Natural killer cell (primary cell): ENCODE results near the gene OR2C1. TPM values are rescaled to one million over a fixed set of nuclear protein-coding genes. Genes with fewer than 3 reads are reported as not detected.

Experiments used
- ATAC-seq, 3 donors: fragments of 150-1000 bp in 2 of 3; fragments of 200-7000 bp in 1 of 3; cut with Tn5 transposase; 1 replicate in 1 of 3; 2 replicates in 2 of 3; pipeline ENCODE4 v1.10.0; 2021; ENCODE audit warnings: mild to moderate bottlenecking in 2 of 3, moderate library complexity in 2 of 3
- DNase-seq, 2 donors: peaks; one replicate each; pipeline versions ENCODE4 v3.0.0 to v3.0.0-alpha.2; 2013 to 2021; ENCODE audit warnings: mixed read lengths in 1 of 2
- H3K27ac ChIP-seq: one replicate; pipeline ENCODE4 v1.5.1; 2013; ENCODE audit warnings: mild to moderate bottlenecking, low read length
- H3K27me3 ChIP-seq: one replicate; pipeline ENCODE4 v1.6.1; 2013; ENCODE audit warnings: low read length; ENCODE audit not compliant: control insufficient read depth, insufficient read depth
- H3K36me3 ChIP-seq: one replicate; pipeline ENCODE4 v1.6.1; 2013; ENCODE audit warnings: low read length; ENCODE audit not compliant: control insufficient read depth, insufficient read depth
- H3K4me1 ChIP-seq: one replicate; pipeline ENCODE4 v1.6.1; 2013; ENCODE audit warnings: low read length; ENCODE audit not compliant: control insufficient read depth, insufficient read depth
- H3K4me3 ChIP-seq: one replicate; pipeline ENCODE4 v1.5.1; 2013; ENCODE audit warnings: low read length
- H3K9me3 ChIP-seq: one replicate; pipeline ENCODE4 v1.6.1; 2013; ENCODE audit warnings: low read length; ENCODE audit not compliant: control insufficient read depth, insufficient read depth
- H3K27ac Mint-ChIP-seq, 2 donors: one replicate each; pipeline ENCODE4 v1.8.0; 2022; ENCODE audit warnings: mild to moderate bottlenecking in 2 of 2, mixed read lengths in 2 of 2, moderate library complexity in 1 of 2
- H3K27me3 Mint-ChIP-seq, 2 donors: one replicate each; pipeline ENCODE4 v1.8.0; 2022; ENCODE audit warnings: low read depth in 2 of 2, mixed read lengths in 2 of 2
- H3K36me3 Mint-ChIP-seq: one replicate; pipeline ENCODE4 v1.8.0; 2022; ENCODE audit warnings: mixed read lengths
- H3K4me1 Mint-ChIP-seq, 2 donors: one replicate each; pipeline ENCODE4 v1.8.0; 2022; ENCODE audit warnings: mixed read lengths in 2 of 2
- H3K4me3 Mint-ChIP-seq: one replicate; pipeline ENCODE4 v1.8.0; 2022; ENCODE audit warnings: mild to moderate bottlenecking, moderate library complexity, mixed read lengths
- H3K9me3 Mint-ChIP-seq, 2 donors: one replicate each; pipeline ENCODE4 v1.8.0; 2022; ENCODE audit warnings: mixed read lengths in 2 of 2
- CTCF ChIP-seq: fragments of 200-600 bp; IDR thresholded peaks from one replicate; pipeline ENCODE4 v1.8.0; 2022; ENCODE audit warnings: antibody characterized with exemption
- WGBS: methylation state at CpG from one replicate; pipeline ENCODE4 v1.1.7; 2013; ENCODE audit warnings: missing lambda C conversion rate; ENCODE audit not compliant: insufficient coverage; 5-methylcytosine and 5-hydroxymethylcytosine counted together
- intact Hi-C: fragments of 100-400 bp; cut with micrococcal nuclease; formaldehyde crosslinking; loops from one replicate; pipeline ENCODE4 v1.14.2; 2022
- total RNA-seq, 4 donors: library from RNA; stranded (reverse); fragments of 120-200 nt in 1 of 4; gene quantifications; one replicate each; pipeline versions ENCODE4 v1.2.3 to v1.2.4, GENCODE V29; 2013 to 2022

OR2C1 gene
- total RNA-seq, 3 donors from 2014 or later (not counting 1 experiment from before 2014, with no cell fraction given), result not detected

GRCh38 chr16:3363793-3364192 lies 8.1 kb downstream of the OR2C1 start:
- Mint-ChIP-seq H3K27ac (no peak overlapping the region), H3K9me3 (peaks cover 0 to 5% of the 10 kb centered on the region in 2 donors), H3K27me3 (peaks cover 16 to 31% of the 10 kb centered on the region in 2 donors), H3K4me3 (no peak overlapping the region), H3K36me3 (peaks cover 18% of the 10 kb centered on the region), H3K4me1 (peaks cover 0 to 10% of the 10 kb centered on the region in 2 donors)
- no peak for TF ChIP-seq CTCF
- peak in 1 of 2 donors; percentile 6 for DNase-seq
- H3K36me3 ChIP-seq, result no peaks in the 10 kb centered on the region
- H3K27ac ChIP-seq, result no peak overlapping the region
- peaks cover 16% of the 10 kb centered on the region for H3K4me1 ChIP-seq
- ATAC-seq, result no peak
- intact Hi-C loops, result loop anchor here (10.0 kb wide), 1 partner anchor 59 kb away; the partner anchor contains the start of genes TIGD7 and ZNF75A
- no peak overlapping the region for H3K4me3 ChIP-seq
- H3K27me3 ChIP-seq, result peaks cover 12% of the 10 kb centered on the region
- 96% methylated on average over 7 of the region's 7 CpGs for WGBS
- H3K9me3 ChIP-seq, result peaks cover 34% of the 10 kb centered on the region

GRCh38 chr16:3364774-3365427 lies 9.2 kb downstream of the OR2C1 start:
- TF ChIP-seq CTCF, result no peak
- intact Hi-C loops, result loop anchor here (10.0 kb wide), 1 partner anchor 60 kb away; the partner anchor contains the start of genes TIGD7 and ZNF75A
- peak overlapping the region; percentile 49 for H3K4me3 ChIP-seq
- H3K4me3 Mint-ChIP-seq, result peak overlapping the region; percentile 83
- H3K36me3 ChIP-seq, result no peaks in the 10 kb centered on the region
- H3K27ac ChIP-seq, result peak overlapping the region; percentile 91
- DNase-seq (peak; percentile 68 to 94), ATAC-seq (peak; percentile 89 to 94 (median 93))
- peaks cover 12% of the 10 kb centered on the region for H3K27me3 ChIP-seq
- peaks cover 0 to 10% of the 10 kb centered on the region in 2 donors for H3K4me1 Mint-ChIP-seq
- H3K9me3 Mint-ChIP-seq, result peaks cover 0 to 5% of the 10 kb centered on the region in 2 donors
- H3K4me1 ChIP-seq, result peaks cover 16% of the 10 kb centered on the region
- 21% methylated on average over 42 of the region's 42 CpGs for WGBS
- peaks cover 16 to 23% of the 10 kb centered on the region in 2 donors for H3K27me3 Mint-ChIP-seq
- peaks cover 34% of the 10 kb centered on the region for H3K9me3 ChIP-seq
- H3K36me3 Mint-ChIP-seq, result peaks cover 16% of the 10 kb centered on the region
- peak overlapping the region; percentile 72 to 87 for H3K27ac Mint-ChIP-seq

- peaks cover 6% of the 10 kb centered on the region for H3K36me3 Mint-ChIP-seq
- intact Hi-C loops, result loop anchor here (10.0 kb wide), 1 partner anchor 64 kb away; the partner anchor contains the start of genes TIGD7 and ZNF75A
- Histone ChIP-seq H3K4me1 (peaks cover 16% of the 10 kb centered on the region), H3K9me3 (peaks cover 26% of the 10 kb centered on the region), H3K27ac (no peak overlapping the region), H3K27me3 (no peaks in the 10 kb centered on the region), H3K36me3 (no peaks in the 10 kb centered on the region), H3K4me3 (no peak overlapping the region)
- WGBS, result 97% methylated on average over 11 of the region's 11 CpGs
- H3K9me3 Mint-ChIP-seq, result peaks cover 0 to 1% of the 10 kb centered on the region in 2 donors
- DNase-seq, result no peak
- ATAC-seq, result no peak
- no peak for TF ChIP-seq CTCF
- H3K27me3 Mint-ChIP-seq, result no peaks in the 10 kb centered on the region
- no peak overlapping the region for H3K27ac Mint-ChIP-seq
- no peak overlapping the region for H3K4me3 Mint-ChIP-seq
- H3K4me1 Mint-ChIP-seq, result peaks cover 0 to 10% of the 10 kb centered on the region in 2 donors
Observed at GRCh38 chr16:3369073-3369472, 13.4 kb downstream of the OR2C1 start.
